Activated T-cell treated with anti-CD3 and anti-CD28 coated beads, Interleukin-2, amount 50 U/mL, for 72 hours (primary cell): ENCODE data around the gene GNAS. TPM values are rescaled to one million over a fixed set of nuclear protein-coding genes. Genes with fewer than 3 reads are reported as not detected.

Experiments used
- ATAC-seq, 2 donors: fragments of 150-1000 bp; cut with Tn5 transposase; replicated peaks in 1 of 2; 2 replicates each; pipeline ENCODE4 v1.10.0; 2021; ENCODE audit warnings: moderate library complexity in 2 of 2, mild to moderate bottlenecking in 1 of 2
- DNase-seq, 2 donors: peaks; one replicate each; pipeline ENCODE4 v3.0.0; 2021 to 2022; ENCODE audit warnings: mixed read lengths in 1 of 2
- H3K27ac Mint-ChIP-seq: one replicate; pipeline ENCODE4 v1.8.0; 2022; ENCODE audit warnings: mild to moderate bottlenecking, moderate library complexity, mixed read lengths
- H3K27me3 Mint-ChIP-seq: one replicate; pipeline ENCODE4 v1.8.0; 2022; ENCODE audit warnings: low read depth, mixed read lengths
- H3K36me3 Mint-ChIP-seq, 2 donors: one replicate each; pipeline ENCODE4 v1.8.0; 2022; ENCODE audit warnings: mixed read lengths in 2 of 2, mild to moderate bottlenecking in 1 of 2; ENCODE audit not compliant: insufficient read depth in 2 of 2
- H3K4me1 Mint-ChIP-seq: one replicate; pipeline ENCODE4 v1.8.0; 2022; ENCODE audit warnings: low read depth, mixed read lengths
- H3K4me3 Mint-ChIP-seq, 2 donors: one replicate each; pipeline ENCODE4 v1.8.0; 2022; ENCODE audit warnings: mild to moderate bottlenecking in 2 of 2, mixed read lengths in 2 of 2, moderate library complexity in 2 of 2
- H3K9me3 Mint-ChIP-seq, 2 donors: one replicate each; pipeline ENCODE4 v1.8.0; 2022; ENCODE audit warnings: mixed read lengths in 2 of 2
- total RNA-seq, 2 donors: library from RNA; stranded (reverse); gene quantifications; one replicate each; pipeline ENCODE4 v1.2.3, GENCODE V29; 2022

GNAS gene
- total RNA-seq, result 100 to 1,000 TPM; 781 to 820 TPM

GRCh38 chr20:58852543-58853271 lies at the start of gene GNAS:
TSS of gene GNAS (plus strand) at chr20:58852716.
- Mint-ChIP-seq H3K9me3 (no peaks in the 10 kb centered on the region), H3K27me3 (peaks cover 61% of the 10 kb centered on the region), H3K27ac (no peak within 1 kb of the TSS), H3K4me1 (peaks cover 46% of the 10 kb centered on the region), H3K36me3 (peaks cover 0 to 1% of the 10 kb centered on the region in 2 donors), H3K4me3 (peak within 1 kb of the TSS; percentile 87 to 92)
- ATAC-seq, result peak; percentile 33 to 40
- peak; percentile 62 to 65 for DNase-seq

DNA sequence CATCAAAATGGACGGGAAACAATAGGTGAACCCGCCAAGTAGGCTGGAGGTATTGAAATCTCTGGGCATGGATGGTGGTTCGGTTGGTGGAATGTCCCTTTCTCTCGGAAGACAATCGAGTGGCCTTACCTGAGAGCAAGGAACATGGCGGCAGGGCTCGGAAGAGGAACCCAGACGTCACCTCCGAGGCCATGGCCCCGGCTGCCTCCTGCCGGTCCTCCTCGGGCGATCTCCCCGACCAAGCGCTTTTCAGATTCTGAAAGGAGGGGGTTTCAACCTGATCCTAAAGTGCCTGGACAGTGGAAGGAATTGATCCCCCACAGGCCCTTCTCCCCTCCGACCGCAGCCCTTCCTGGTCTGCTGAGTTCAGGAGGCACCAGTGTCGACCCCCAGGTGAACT lies 49.0 kb upstream of the GNAS start:
- Mint-ChIP-seq H3K9me3 (no peaks in the 10 kb centered on the region), H3K36me3 (no peaks in the 10 kb centered on the region), H3K27ac (no peak overlapping the region), H3K27me3 (peaks cover 72% of the 10 kb centered on the region), H3K4me3 (no peak overlapping the region), H3K4me1 (no peaks in the 10 kb centered on the region)
- no peak for ATAC-seq
- no peak for DNase-seq

- Mint-ChIP-seq H3K4me3 (no peak overlapping the region), H3K9me3 (no peaks in the 10 kb centered on the region), H3K4me1 (peaks cover 13% of the 10 kb centered on the region)
Observed at GRCh38 chr20:58807801-58808200, 44.7 kb upstream of the GNAS start.

DNA sequence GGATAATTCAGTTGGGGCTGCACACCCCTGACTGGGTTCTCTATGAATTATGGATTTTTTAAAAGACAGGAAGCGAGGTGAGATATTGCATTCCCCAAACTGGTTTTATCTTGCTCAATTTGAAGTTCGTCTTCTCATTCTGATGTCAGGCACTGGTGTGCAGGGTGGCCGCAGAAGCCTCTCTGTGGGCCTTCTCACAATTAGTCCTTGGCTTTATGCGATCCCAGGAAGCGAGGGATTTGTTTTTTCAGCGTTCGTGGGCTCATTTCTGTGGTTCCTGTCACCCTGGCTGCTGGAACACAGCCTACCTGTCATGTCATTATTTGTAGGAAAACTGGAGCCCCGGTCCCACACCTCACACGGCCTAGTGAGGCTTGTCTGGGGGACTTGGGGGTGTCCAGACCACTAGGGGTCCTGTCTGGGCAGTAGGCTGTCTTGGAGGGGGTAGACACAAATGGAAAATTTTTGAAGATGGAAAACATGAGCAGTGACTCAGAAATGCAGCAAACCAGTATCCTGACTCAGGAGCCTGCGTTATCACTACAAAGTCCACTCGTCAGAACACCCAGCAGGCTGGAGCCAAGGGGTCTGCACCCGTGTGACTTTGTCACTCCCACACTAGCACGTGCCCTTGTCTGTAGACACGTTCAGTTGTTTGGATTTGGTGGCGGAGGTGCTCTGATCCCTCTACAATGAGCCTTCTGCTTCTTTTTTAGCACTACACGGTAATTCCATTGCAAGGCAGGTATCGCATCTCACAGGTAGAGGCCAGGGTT lies 44.1 kb upstream of the GNAS start:
- H3K27me3 Mint-ChIP-seq, result peaks cover 78% of the 10 kb centered on the region
- peaks cover 13% of the 10 kb centered on the region for H3K4me1 Mint-ChIP-seq
- DNase-seq (no peak), ATAC-seq (no peak)
- no peak overlapping the region for H3K4me3 Mint-ChIP-seq
- no peaks in the 10 kb centered on the region for H3K9me3 Mint-ChIP-seq
- no peaks in the 10 kb centered on the region for H3K36me3 Mint-ChIP-seq
- H3K27ac Mint-ChIP-seq, result no peak overlapping the region

More at GRCh38 chr20:58807801-58808200, 44.7 kb upstream of the GNAS start:
- Mint-ChIP-seq H3K27me3 (peaks cover 77% of the 10 kb centered on the region), H3K36me3 (no peaks in the 10 kb centered on the region), H3K27ac (no peak overlapping the region)
- no peak for ATAC-seq
- DNase-seq, result no peak

- H3K4me1 Mint-ChIP-seq, result peaks cover 13% of the 10 kb centered on the region
- H3K27ac Mint-ChIP-seq, result peak overlapping the region; percentile 21
- H3K4me3 Mint-ChIP-seq, result peak overlapping the region in 1 of 2 donors; percentile 53
- no peaks in the 10 kb centered on the region for H3K36me3 Mint-ChIP-seq
- peaks cover 80% of the 10 kb centered on the region for H3K27me3 Mint-ChIP-seq
- ATAC-seq (peak; percentile 74 to 81), DNase-seq (peak; percentile 24 to 42)
- H3K9me3 Mint-ChIP-seq, result no peaks in the 10 kb centered on the region
Observed at GRCh38 chr20:58810116-58810878, 42.2 kb upstream of the GNAS start.

- Mint-ChIP-seq H3K36me3 (no peaks in the 10 kb centered on the region), H3K4me3 (peak overlapping the region in 1 of 2 donors; percentile 53), H3K9me3 (no peaks in the 10 kb centered on the region), H3K4me1 (peaks cover 13% of the 10 kb centered on the region), H3K27me3 (peaks cover 80% of the 10 kb centered on the region), H3K27ac (no peak overlapping the region)
- no peak for DNase-seq
- ATAC-seq, result no peak
Observed at GRCh38 chr20:58810879-58811250, 41.7 kb upstream of the GNAS start.

DNA sequence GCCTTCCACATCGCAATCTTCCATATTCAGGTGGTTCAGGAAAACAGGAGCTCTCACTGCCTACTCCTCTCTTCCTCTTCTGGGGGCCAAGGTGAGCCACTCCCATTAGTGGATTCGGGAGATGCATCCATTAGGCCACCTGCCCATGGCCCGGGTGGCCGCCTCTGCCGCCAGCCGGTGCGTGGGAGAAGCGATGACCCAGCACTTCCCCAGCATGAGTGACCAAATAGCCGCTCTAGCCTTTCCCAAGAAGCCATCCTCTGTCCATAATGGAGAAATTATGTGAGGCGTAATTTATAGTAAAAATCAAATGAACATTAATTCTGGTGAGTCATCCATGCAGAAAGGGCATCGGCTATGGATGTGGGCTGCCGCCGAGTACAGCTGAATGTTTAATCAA lies 41.2 kb upstream of the GNAS start:
- no peak for ATAC-seq
- H3K36me3 Mint-ChIP-seq, result no peaks in the 10 kb centered on the region
- H3K27me3 Mint-ChIP-seq, result peaks cover 77% of the 10 kb centered on the region
- DNase-seq, result no peak
- no peaks in the 10 kb centered on the region for H3K9me3 Mint-ChIP-seq
- H3K27ac Mint-ChIP-seq, result no peak overlapping the region
- peaks cover 13% of the 10 kb centered on the region for H3K4me1 Mint-ChIP-seq
- H3K4me3 Mint-ChIP-seq, result no peak overlapping the region

- peaks cover 22% of the 10 kb centered on the region for H3K4me1 Mint-ChIP-seq
- no peak overlapping the region for H3K27ac Mint-ChIP-seq
- H3K36me3 Mint-ChIP-seq, result peaks cover 0 to 2% of the 10 kb centered on the region in 2 donors
- no peak overlapping the region for H3K4me3 Mint-ChIP-seq
- no peak for ATAC-seq
- peaks cover 74% of the 10 kb centered on the region for H3K27me3 Mint-ChIP-seq
- no peak for DNase-seq
- H3K9me3 Mint-ChIP-seq, result no peaks in the 10 kb centered on the region
Observed at GRCh38 chr20:58813369-58813768, 39.1 kb upstream of the GNAS start.

DNA sequence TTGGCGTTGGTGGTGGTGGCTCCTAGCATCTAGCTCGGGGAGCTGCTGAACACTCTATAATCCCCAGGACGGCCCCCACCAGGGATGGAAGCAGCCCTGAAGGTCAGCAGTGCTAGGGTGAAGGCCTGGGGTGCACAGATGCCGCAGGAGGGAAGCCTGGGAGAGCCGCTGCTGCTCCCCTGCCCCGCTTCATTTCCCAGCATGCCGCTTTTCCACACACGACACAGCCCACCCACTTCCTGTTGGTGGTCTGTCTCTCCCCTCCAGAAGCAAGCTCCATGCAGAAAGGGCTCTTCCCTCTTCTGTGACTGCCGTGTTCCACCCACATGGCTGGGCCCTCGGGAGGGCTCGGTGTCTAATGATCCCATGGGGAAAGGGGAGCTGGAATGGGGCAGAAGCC lies 37.1 kb upstream of the GNAS start:
- Mint-ChIP-seq H3K27ac (no peak overlapping the region), H3K4me3 (no peak overlapping the region), H3K4me1 (peaks cover 28% of the 10 kb centered on the region), H3K9me3 (peaks cover 0 to under 1% of the 10 kb centered on the region in 2 donors), H3K36me3 (peaks cover 1 to 10% of the 10 kb centered on the region in 2 donors), H3K27me3 (peaks cover 69% of the 10 kb centered on the region)
- no peak for DNase-seq
- ATAC-seq, result no peak

- no peak for ATAC-seq
- Mint-ChIP-seq H3K4me1 (peaks cover 27% of the 10 kb centered on the region), H3K9me3 (peaks cover under 1 to 4% of the 10 kb centered on the region in 2 donors), H3K36me3 (peaks cover 5 to 16% of the 10 kb centered on the region in 2 donors), H3K27me3 (peaks cover 72% of the 10 kb centered on the region), H3K4me3 (no peak overlapping the region), H3K27ac (no peak overlapping the region)
- DNase-seq, result no peak
Observed at GRCh38 chr20:58816051-58816450, 36.5 kb upstream of the GNAS start.

DNA sequence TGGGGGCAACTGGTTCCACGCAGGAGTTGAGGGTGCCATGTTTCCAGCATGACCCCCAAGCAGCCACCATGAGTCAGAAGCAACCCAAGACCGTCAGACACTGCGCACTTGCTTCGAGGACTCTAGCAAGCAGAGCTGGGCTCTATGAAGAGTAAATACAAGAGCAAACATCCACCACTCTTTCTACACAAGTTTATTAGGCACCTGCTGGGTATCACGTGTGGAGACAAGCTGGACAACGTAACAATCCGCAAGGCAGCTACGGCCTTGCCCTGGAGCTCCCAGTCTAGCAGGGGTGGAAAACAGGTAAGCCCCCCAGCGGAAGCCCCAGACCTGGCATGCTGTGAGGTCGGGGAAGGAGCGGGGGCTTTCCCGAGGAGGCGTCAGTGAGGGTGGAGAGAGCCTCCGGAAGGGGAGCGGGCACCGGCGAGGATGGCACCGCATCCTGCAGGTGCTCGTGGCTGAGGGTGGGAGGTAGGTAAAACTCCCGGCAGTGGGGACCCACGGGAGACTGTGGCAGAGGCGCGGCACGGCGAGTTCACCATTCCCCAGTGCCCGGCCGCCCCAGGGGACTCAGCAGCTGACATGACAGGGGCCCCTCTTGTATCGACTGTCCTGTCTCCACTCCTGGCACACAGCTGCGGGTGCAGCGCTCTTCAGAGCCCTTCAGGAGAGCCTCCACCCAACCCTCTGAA lies 35.4 kb upstream of the GNAS start:
- no peak overlapping the region for H3K27ac Mint-ChIP-seq
- DNase-seq (no peak), ATAC-seq (no peak)
- H3K9me3 Mint-ChIP-seq, result peaks cover 4% of the 10 kb centered on the region in 2 donors
- peaks cover 66% of the 10 kb centered on the region for H3K27me3 Mint-ChIP-seq
- H3K4me3 Mint-ChIP-seq, result no peak overlapping the region
- peaks cover 27% of the 10 kb centered on the region for H3K4me1 Mint-ChIP-seq
- H3K36me3 Mint-ChIP-seq, result peaks cover 7 to 20% of the 10 kb centered on the region in 2 donors

GRCh38 chr20:58817748-58818147 lies 34.8 kb upstream of the GNAS start:
- no peak overlapping the region for H3K4me3 Mint-ChIP-seq
- H3K27me3 Mint-ChIP-seq, result peaks cover 62% of the 10 kb centered on the region
- H3K9me3 Mint-ChIP-seq, result peaks cover 4% of the 10 kb centered on the region in 2 donors
- H3K4me1 Mint-ChIP-seq, result peaks cover 27% of the 10 kb centered on the region
- peaks cover 7 to 20% of the 10 kb centered on the region in 2 donors for H3K36me3 Mint-ChIP-seq
- no peak for ATAC-seq
- DNase-seq, result no peak
- no peak overlapping the region for H3K27ac Mint-ChIP-seq
